ENCODE measurements around the gene TNFAIP8.
A peak's percentile ranks its signal among the peaks of the same experiment; 100 is the strongest.
"Not testable (repeated sequence)": the region's sequence is repeated elsewhere in the genome, so short reads cannot be mapped to it uniquely, and the experiment has no call there.

TNFAIP8 gene

GRCh38 chr5:119428166-119428565 is 72.3 kb downstream of the TNFAIP8 start:
- DNase-seq, result not testable (repeated sequence)

DNA sequence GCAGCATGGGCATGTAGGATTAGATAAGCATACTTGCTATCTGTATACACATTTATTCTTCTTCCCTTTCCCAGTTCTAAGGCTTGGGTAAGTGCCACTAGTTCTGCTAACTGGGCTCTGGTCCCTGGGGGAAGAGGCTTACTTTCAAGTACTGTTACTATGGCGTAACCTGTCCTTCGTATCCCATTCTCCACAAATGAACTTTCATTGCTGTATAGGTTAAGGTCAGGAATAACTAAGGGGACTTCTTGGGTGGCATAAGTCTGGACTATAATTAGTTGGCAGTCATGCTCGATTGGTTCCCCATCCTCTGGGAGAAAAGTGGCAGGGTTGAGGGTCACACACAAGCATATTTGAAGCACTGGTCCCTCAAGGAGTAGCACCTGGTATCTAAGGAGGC is 72.8 kb downstream of the TNFAIP8 start:
- DNase-seq, result not testable (repeated sequence)

DNA sequence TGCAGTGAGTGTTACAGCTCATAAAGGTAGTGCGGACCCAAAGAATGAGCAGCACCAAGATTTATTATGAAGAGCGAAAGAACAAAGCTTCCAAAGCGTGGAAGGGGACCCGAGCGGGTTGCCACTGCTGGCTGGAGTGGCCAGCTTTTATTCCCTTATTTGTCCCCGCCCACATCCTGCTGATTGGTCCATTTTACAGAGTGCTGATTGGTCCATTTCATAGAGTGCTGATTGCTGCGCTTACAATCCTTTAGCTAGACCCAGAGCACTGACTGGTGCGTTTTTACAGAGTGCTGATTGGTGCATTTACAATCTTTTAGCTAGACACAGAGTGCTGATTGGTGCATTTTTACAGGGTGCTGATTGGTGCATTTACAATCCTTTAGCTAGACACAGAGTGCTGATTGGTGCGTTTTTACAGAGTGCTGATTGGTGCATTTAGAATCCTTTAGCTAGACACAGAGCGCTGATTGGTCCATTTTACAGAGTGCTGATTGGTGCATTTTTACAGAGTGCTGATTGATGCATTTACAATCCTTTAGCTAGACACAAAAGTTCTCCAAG is 76.9 kb downstream of the TNFAIP8 start:
- DNase-seq, result not testable (repeated sequence)

DNA sequence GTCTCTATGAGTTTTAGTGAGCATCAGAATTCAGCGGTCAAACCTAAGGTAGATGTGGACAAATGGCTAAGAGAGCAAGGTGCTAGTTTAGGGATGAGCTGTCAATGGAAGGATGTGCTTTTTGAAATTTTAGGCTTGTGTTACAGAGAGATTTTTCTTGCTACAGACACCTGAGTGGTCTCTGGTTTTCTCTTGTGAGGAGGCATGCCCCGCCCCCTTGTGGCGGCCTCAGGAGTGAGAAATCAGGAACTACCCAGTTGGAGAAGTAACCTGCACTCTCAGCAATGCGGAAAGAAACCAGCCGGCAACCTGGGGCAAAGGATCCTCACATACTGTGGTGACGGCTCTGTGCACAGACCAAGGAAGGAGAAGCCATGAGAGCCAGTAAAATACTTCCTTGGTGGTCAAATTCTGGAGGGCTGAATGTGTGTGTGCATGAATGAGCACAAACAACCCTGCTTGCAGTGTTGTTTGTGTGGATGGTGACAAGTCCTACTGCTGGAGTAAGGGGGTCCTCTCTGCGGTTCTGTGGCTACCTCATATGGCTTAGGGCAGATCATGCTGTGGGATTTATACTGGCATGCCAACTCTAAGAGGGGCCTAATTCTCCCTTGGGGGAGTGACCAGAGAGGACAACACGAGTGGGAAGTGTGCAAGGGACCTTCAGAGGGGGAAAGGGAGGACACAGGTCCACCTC is 79.8 kb downstream of the TNFAIP8 start:
- DNase-seq, result peak; percentile 80

GRCh38 chr5:119437785-119438586 is 82.2 kb downstream of the TNFAIP8 start:
- DNase-seq, result not testable (repeated sequence)

GRCh38 chr5:119438587-119438917 is 82.7 kb downstream of the TNFAIP8 start:
- not testable (repeated sequence) for DNase-seq

- no peak for DNase-seq
Measured at GRCh38 chr5:119439140-119439631, 83.4 kb downstream of the TNFAIP8 start.

- DNase-seq, result not testable (repeated sequence)
Measured at GRCh38 chr5:119439632-119440031, 83.8 kb downstream of the TNFAIP8 start.

GRCh38 chr5:119444643-119445042 is 88.8 kb downstream of the TNFAIP8 start:
- not testable (repeated sequence) for DNase-seq

DNA sequence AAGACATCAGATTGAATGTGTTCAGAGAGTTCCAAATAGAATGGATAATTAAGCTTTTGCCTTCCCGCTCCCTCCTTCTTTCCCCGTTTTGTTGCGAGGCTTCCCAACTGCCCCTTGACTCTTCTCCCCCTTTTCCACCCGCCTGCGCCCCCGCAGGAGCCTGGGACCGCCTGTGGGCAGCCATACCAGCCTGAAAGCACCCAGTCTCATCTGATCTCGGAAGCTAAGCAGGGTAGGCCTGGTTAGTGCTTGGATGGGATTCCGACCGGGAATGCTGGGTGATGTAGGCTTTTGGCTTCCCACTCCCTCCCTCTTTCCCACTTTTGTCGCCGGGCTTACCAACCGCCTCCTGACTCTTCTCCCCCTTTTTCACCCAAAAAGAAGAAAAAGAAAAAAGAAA is 89.7 kb downstream of the TNFAIP8 start:
- no peak for DNase-seq
